A549 (cell line): ENCODE measurements around the gene RAI14. TPM values are rescaled to one million over a fixed set of nuclear protein-coding genes. Genes with fewer than 3 reads are reported as not detected.
A peak's percentile ranks its signal among the peaks of the same experiment; 100 is the strongest.

Experiments
- ATAC-seq, 2 experiments: fragments of 200-7000 bp in 1 of 2; fragments of >200 bp in 1 of 2; cut with Nextera tagmentation in 1 of 2; cut with Tn5 transposase in 1 of 2; 3 replicates each; pipeline versions ENCODE4 v1.8.0 to v1.9.1; 2018 to 2020; ENCODE audit warnings: mild to moderate bottlenecking in 1 of 2, moderate library complexity in 1 of 2
- CTCF ChIA-PET: fragments of 300-600 bp; sonication (Branson Sonifier 250); formaldehyde crosslinking; extraction: SDS; loops from one replicate; lab custom pipeline; 2021; ENCODE audit warnings: antibody characterized with exemption, inconsistent platforms; lab: Yijun Ruan, JAX
- POLR2A ChIA-PET: fragments of 350-600 bp; formaldehyde crosslinking; extraction: SDS; loops from one replicate; lab custom pipeline; 2021; ENCODE audit warnings: antibody characterized with exemption, inconsistent platforms; lab: Yijun Ruan, JAX
- DNase-seq, 2 experiments: peaks; one replicate each; pipeline versions ENCODE4 v3.0.0 to v3.0.0-alpha.2; 2011 to 2016; ENCODE audit warnings: low read depth in 1 of 2, low spot score in 1 of 2
- FAIRE-seq: peaks from 2 replicates; lab custom pipeline; 2011; peaks lifted over from hg19 to GRCh38; lab: Jason Lieb, UNC
- H3K27ac ChIP-seq, 2 experiments: fragments of >200 bp; sonication (Bioruptor Twin); formaldehyde crosslinking; 3 replicates each; pipeline ENCODE4 v1.5.1; 2016 to 2017
- H3K4me1 ChIP-seq: fragments of >200 bp; sonication (Bioruptor Twin); formaldehyde crosslinking; 3 replicates; pipeline ENCODE4 v1.6.1; 2016
- H3K4me2 ChIP-seq: fragments of >200 bp; sonication (Bioruptor Twin); formaldehyde crosslinking; 3 replicates; pipeline ENCODE4 v1.6.1; 2016
- H3K4me3 ChIP-seq: fragments of >200 bp; sonication (Bioruptor Twin); formaldehyde crosslinking; 3 replicates; pipeline ENCODE4 v1.5.1; 2016
- H3K9me3 ChIP-seq: fragments of >200 bp; sonication (Bioruptor Twin); formaldehyde crosslinking; 3 replicates; pipeline ENCODE4 v1.6.1; 2016
- ATOH8 ChIP-seq: fragments of 250-450 bp; sonication (Bioruptor Pico); IDR thresholded peaks from 2 replicates; pipeline ENCODE4 v1.5.0; 2020; ENCODE audit warnings: low read depth, mild to moderate bottlenecking, moderate library complexity
- BCL3 ChIP-seq: fragments of >200 bp; sonication (Bioruptor Twin); formaldehyde crosslinking; IDR thresholded peaks from 3 replicates; pipeline ENCODE4 v1.6.1; 2016
- BHLHE40 ChIP-seq: IDR thresholded peaks from 2 replicates; pipeline ENCODE4 v1.6.1; 2012; ENCODE audit warnings: low read depth, low read length, inconsistent platforms
- CHD2 ChIP-seq: fragments of 150-350 bp; IDR thresholded peaks from 2 replicates; pipeline ENCODE4 v1.6.1; 2014; ENCODE audit warnings: low read length; ENCODE audit not compliant: partially characterized antibody
- CHD4 ChIP-seq: fragments of 200-600 bp; sonication (generic); IDR thresholded peaks from 2 replicates; pipeline ENCODE4 v1.6.1; 2016; ENCODE audit warnings: antibody characterized with exemption, mild to moderate bottlenecking, borderline replicate concordance
- CTCF ChIP-seq: fragments of >200 bp; sonication (Bioruptor Twin); formaldehyde crosslinking; IDR thresholded peaks from 3 replicates; pipeline ENCODE4 v1.5.1; 2016
- EHF ChIP-seq: fragments of 250-450 bp; sonication (Bioruptor Pico); IDR thresholded peaks from 2 replicates; pipeline ENCODE4 v1.5.0; 2020; ENCODE audit warnings: mild to moderate bottlenecking
- ELK1 ChIP-seq: fragments of 150-350 bp; IDR thresholded peaks from 2 replicates; pipeline ENCODE4 v1.6.1; 2014; ENCODE audit warnings: low read depth, mild to moderate bottlenecking, low read length
- EP300 ChIP-seq, 2 experiments: fragments of >200 bp; sonication (Bioruptor Twin); formaldehyde crosslinking; IDR thresholded peaks; 2 replicates in 1 of 2; 3 replicates in 1 of 2; pipeline ENCODE4 v1.6.1; 2016 to 2017
- FOSB ChIP-seq: fragments of 250-450 bp; sonication (Bioruptor Pico); IDR thresholded peaks from 2 replicates; pipeline ENCODE4 v1.5.0; 2020; ENCODE audit warnings: mild to moderate bottlenecking, moderate library complexity
- FOSL2 ChIP-seq, 2 experiments: fragments of 450-650 bp in 1 of 2; fragments of >200 bp in 1 of 2; sonication (Bioruptor Twin) in 1 of 2; formaldehyde crosslinking; IDR thresholded peaks; 2 replicates each; pipeline versions ENCODE4 v1.5.0 to v1.6.1; 2016 to 2020; ENCODE audit warnings: mild to moderate bottlenecking in 1 of 2, moderate library complexity in 1 of 2
- FOXS1 ChIP-seq: fragments of 250-450 bp; sonication (Bioruptor Pico); IDR thresholded peaks from 2 replicates; pipeline ENCODE4 v1.5.0; 2020; ENCODE audit warnings: mild to moderate bottlenecking, moderate library complexity
- HEYL ChIP-seq: fragments of 250-450 bp; sonication (Bioruptor Pico); IDR thresholded peaks from 2 replicates; pipeline ENCODE4 v1.8.0; 2021; ENCODE audit warnings: mild to moderate bottlenecking, moderate library complexity
- HOXA7 ChIP-seq: fragments of 250-450 bp; sonication (Bioruptor Pico); IDR thresholded peaks from 2 replicates; pipeline ENCODE4 v1.5.0; 2020; ENCODE audit warnings: mild to moderate bottlenecking, moderate library complexity
- JUNB ChIP-seq: fragments of >200 bp; sonication (Bioruptor Twin); formaldehyde crosslinking; IDR thresholded peaks from 2 replicates; pipeline ENCODE4 v1.6.1; 2016
- KDM1A ChIP-seq: fragments of 200-600 bp; sonication (generic); IDR thresholded peaks from 2 replicates; pipeline ENCODE4 v1.6.1; 2016; ENCODE audit warnings: low read depth, mild to moderate bottlenecking
- MAFK ChIP-seq: fragments of 450-650 bp; IDR thresholded peaks from 2 replicates; pipeline ENCODE4 v1.6.1; 2014; ENCODE audit not compliant: partially characterized antibody
- NR3C1 ChIP-seq: fragments of >200 bp; sonication (Bioruptor Twin); formaldehyde crosslinking; IDR thresholded peaks from 3 replicates; pipeline ENCODE4 v1.6.1; 2017
- PHF8 ChIP-seq: fragments of 200-600 bp; sonication (generic); IDR thresholded peaks from 2 replicates; pipeline ENCODE4 v1.6.1; 2016; ENCODE audit warnings: low read depth, mild to moderate bottlenecking, antibody characterized with exemption, moderate library complexity, borderline replicate concordance
- RCOR1 ChIP-seq: fragments of 150-350 bp; IDR thresholded peaks from 2 replicates; pipeline ENCODE4 v1.6.1; 2014; ENCODE audit warnings: antibody characterized with exemption, low read length, low read depth
- REST ChIP-seq: fragments of 200-600 bp; sonication (generic); IDR thresholded peaks from 2 replicates; pipeline ENCODE4 v1.6.1; 2016; ENCODE audit warnings: antibody characterized with exemption, mild to moderate bottlenecking, moderate library complexity
- RNF2 ChIP-seq: fragments of 200-600 bp; sonication (generic); IDR thresholded peaks from 2 replicates; pipeline ENCODE4 v1.6.1; 2016; ENCODE audit warnings: low read depth, mild to moderate bottlenecking, antibody characterized with exemption, moderate library complexity, borderline replicate concordance
- TP53 ChIP-seq: fragments of 250-450 bp; sonication (Bioruptor Pico); IDR thresholded peaks from 2 replicates; pipeline ENCODE4 v1.5.0; 2021; ENCODE audit warnings: mild to moderate bottlenecking, moderate library complexity
- USF2 ChIP-seq: fragments of 450-650 bp; IDR thresholded peaks from 2 replicates; pipeline ENCODE4 v1.6.1; 2014; ENCODE audit warnings: antibody characterized with exemption
- ZC3H11A ChIP-seq: fragments of 450-650 bp; IDR thresholded peaks from 2 replicates; pipeline ENCODE4 v1.6.1; 2014; ENCODE audit warnings: antibody characterized with exemption, mild to moderate bottlenecking
- ZSCAN20 ChIP-seq: fragments of 250-450 bp; sonication (Bioruptor Pico); IDR thresholded peaks from 2 replicates; pipeline ENCODE4 v1.8.0; 2022; ENCODE audit warnings: mild to moderate bottlenecking, moderate library complexity
- WGBS: methylation state at CpG from one replicate; pipeline ENCODE4 v1.1.6; 2017; ENCODE audit errors: missing lambda C conversion rate; 5-methylcytosine and 5-hydroxymethylcytosine counted together
- polyA plus RNA-seq, 4 experiments: library from polyadenylated mRNA; depleted of rRNA in 3 of 4; stranded (reverse); fragments of >200 nt; fragmentation: RNase III in 1 of 4; extraction: RNeasy Plus Mini Kit Qiagen cat#74134 plus additional on column Dnase treatment in 1 of 4; gene quantifications; 2 replicates in 3 of 4; 3 replicates in 1 of 4; pipeline ENCODE4 v1.2.3, GENCODE V29; 2011 to 2017
- TF ChIP-seq, protein P1 (sequence below): fragments of >200 bp; sonication (Bioruptor Twin); formaldehyde crosslinking; IDR thresholded peaks from 2 replicates; pipeline ENCODE4 v1.6.1; 2016
- TF ChIP-seq, protein P2 (sequence below): IDR thresholded peaks from 2 replicates; pipeline ENCODE4 v1.6.1; 2012

Gene RAI14
- polyA plus RNA-seq, 2 of the 4 experiments (the other 2 are of a cell fraction) = 71.9 to 97.7 TPM

DNA sequence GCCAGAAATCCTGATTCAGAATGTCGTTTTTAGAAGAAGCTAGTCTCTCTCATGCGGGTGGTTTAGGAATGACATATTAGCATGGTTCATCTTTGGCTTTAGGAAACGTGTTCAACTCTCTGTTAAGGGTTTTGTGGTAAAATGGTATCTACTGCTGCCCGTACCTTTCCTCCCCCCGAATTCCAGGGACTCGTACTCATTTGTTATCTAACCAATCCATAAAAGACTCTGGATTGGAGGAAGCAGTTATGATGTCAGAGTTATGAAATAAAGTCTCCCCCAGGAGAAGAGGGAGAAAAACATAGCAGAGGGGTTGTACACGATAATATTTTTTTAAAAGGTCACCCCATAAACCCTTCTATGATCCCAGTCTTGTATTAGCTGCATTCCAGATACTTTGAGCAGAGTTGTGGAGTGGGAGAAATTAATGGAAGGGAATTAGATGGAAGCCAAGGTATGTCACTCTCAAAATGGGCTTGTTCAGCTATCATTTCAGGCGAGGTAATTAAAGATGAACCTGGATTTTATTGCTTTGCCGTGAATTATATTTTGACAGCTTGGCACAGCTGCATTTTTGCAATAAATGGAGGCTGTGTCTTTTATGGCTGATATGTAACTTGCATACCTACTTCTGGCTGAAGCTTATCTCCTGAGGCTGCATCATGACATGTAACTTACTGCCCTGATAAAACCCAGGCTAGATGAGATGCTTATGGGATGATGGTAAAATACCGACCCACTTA, 31.3 kb downstream of the RAI14 start:
- ATAC-seq = peak; percentile 49 to 53
- TF ChIP-seq PHF8 = no peak
- TF ChIP-seq MAFK = no peak
- TF ChIP-seq ATOH8 (CRISPR knock-in tag) = no peak
- TF ChIP-seq ELK1 = no peak
- TF ChIP-seq EP300 (IDR thresholded peaks at IDR 0.05) = no peak
- TF ChIP-seq, protein P1, sequence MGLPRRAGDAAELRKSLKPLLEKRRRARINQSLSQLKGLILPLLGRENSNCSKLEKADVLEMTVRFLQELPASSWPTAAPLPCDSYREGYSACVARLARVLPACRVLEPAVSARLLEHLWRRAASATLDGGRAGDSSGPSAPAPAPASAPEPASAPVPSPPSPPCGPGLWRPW = no peak
- TF ChIP-seq CHD2 = no peak
- no peak for TF ChIP-seq HEYL (CRISPR knock-in tag)
- no peak for TF ChIP-seq REST
- TF ChIP-seq BHLHE40 = no peak
- TF ChIP-seq ZSCAN20 (CRISPR knock-in tag) = no peak
- TF ChIP-seq, protein P2, sequence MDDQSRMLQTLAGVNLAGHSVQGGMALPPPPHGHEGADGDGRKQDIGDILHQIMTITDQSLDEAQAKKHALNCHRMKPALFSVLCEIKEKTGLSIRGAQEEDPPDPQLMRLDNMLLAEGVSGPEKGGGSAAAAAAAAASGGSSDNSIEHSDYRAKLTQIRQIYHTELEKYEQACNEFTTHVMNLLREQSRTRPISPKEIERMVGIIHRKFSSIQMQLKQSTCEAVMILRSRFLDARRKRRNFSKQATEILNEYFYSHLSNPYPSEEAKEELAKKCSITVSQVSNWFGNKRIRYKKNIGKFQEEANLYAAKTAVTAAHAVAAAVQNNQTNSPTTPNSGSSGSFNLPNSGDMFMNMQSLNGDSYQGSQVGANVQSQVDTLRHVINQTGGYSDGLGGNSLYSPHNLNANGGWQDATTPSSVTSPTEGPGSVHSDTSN = no peak
- TF ChIP-seq FOSB (CRISPR knock-in tag) = no peak
- no peak for TF ChIP-seq FOXS1 (CRISPR knock-in tag)
- no peak for TF ChIP-seq FOSL2 (IDR thresholded peaks at IDR 0.05)
- peak; percentile 67 for TF ChIP-seq FOSL2 (CRISPR knock-in tag; IDR thresholded peaks at IDR 0.05)
- no peak for TF ChIP-seq CTCF
- no peak for TF ChIP-seq RNF2
- TF ChIP-seq TP53 (CRISPR knock-in tag) = no peak
- TF ChIP-seq ZC3H11A = no peak
- TF ChIP-seq CHD4 = no peak
- no peak for TF ChIP-seq KDM1A
- no peak for TF ChIP-seq NR3C1
- no peak; the same call in 2 of the 3 replicates for TF ChIP-seq BCL3
- no peak for TF ChIP-seq RCOR1
- TF ChIP-seq HOXA7 (CRISPR knock-in tag) = 0 out of 2 replicates have a peak, but pooled peaks have one; percentile 7
- peak; percentile 3; the same call in 1 of the 2 replicates for TF ChIP-seq JUNB
- no peak for TF ChIP-seq EHF (CRISPR knock-in tag)
- TF ChIP-seq USF2 = no peak

More for the DNA sequence above, 31.3 kb downstream of the RAI14 start:
- ChIA-PET POLR2A (interaction anchor here (1.0 to 3.0 kb wide), 10 partner anchors 23 to 242 kb away, joined by 3 to 29 read pairs (median 6); partner anchors contain the start of genes BRIX1, DNAJC21, RAD1 and RAI14), CTCF (interaction anchor here (0.6 to 3.8 kb wide), 22 partner anchors 10 to 219 kb away, joined by 3 to 21 read pairs (median 3); no protein-coding TSS in a partner anchor)
- Histone ChIP-seq H3K27ac (peak overlapping the region; percentile 85 to 93), H3K4me1 (peaks cover 85% of the 10 kb centered on the region), H3K4me3 (peak overlapping the region; percentile 32; the same call in 2 of the 3 replicates), H3K9me3 (no peaks in the 10 kb centered on the region), H3K4me2 (peak overlapping the region; percentile 95)
- FAIRE-seq = no peak
- peak; percentile 47 to 76 for DNase-seq
- WGBS = 13% methylated on average over 10 of the region's 10 CpGs
